Lower lobe of right lung (tissue), 2 donors: ENCODE data around the gene FGF21. TPM values are rescaled to one million over a fixed set of nuclear protein-coding genes. Genes with fewer than 3 reads are reported as not detected.

Experiments
- ATAC-seq, 2 donors: fragments of 200-7000 bp; cut with Tn5 transposase; one replicate each; pipeline ENCODE4 v1.9.1; 2020 to 2022; ENCODE audit warnings: mild to moderate bottlenecking in 2 of 2, moderate library complexity in 2 of 2
- DNase-seq: peaks from one replicate; pipeline ENCODE4 v3.0.0-alpha.2; 2020
- H3K27ac ChIP-seq: fragments of 200-600 bp; one replicate; pipeline ENCODE4 v1.8.0; 2022
- H3K27me3 ChIP-seq: fragments of 200-600 bp; one replicate; pipeline ENCODE4 v1.8.0; 2022; ENCODE audit warnings: low read depth
- H3K36me3 ChIP-seq: fragments of 200-600 bp; one replicate; pipeline ENCODE4 v1.8.0; 2022; ENCODE audit warnings: mild to moderate bottlenecking
- H3K4me1 ChIP-seq: fragments of 200-600 bp; one replicate; pipeline ENCODE4 v1.8.0; 2022
- H3K4me3 ChIP-seq: fragments of 200-600 bp; one replicate; pipeline ENCODE4 v1.8.0; 2022; ENCODE audit warnings: mild to moderate bottlenecking
- H3K9me3 ChIP-seq: fragments of 200-600 bp; one replicate; pipeline ENCODE4 v1.8.0; 2022
- intact Hi-C: fragments of 100-400 bp; cut with DNase I; formaldehyde crosslinking; loops from one replicate; pipeline ENCODE4 v1.11.0; 2022
- total RNA-seq: library from RNA; stranded (reverse); fragmentation: NEBNext Ultra II Directional; extraction: Animal tissue kit (Norgen Biotek cat#: 25700); gene quantifications from one replicate; pipeline ENCODE4 v1.2.1, GENCODE V29; 2021
- TF ChIP-seq, protein P1 (sequence below): fragments of 200-600 bp; IDR thresholded peaks from one replicate; pipeline ENCODE4 v1.8.0; 2022; ENCODE audit warnings: antibody characterized with exemption, mild to moderate bottlenecking
- donor health status: DM: no; HTN: yes; CAD: no; lungs with severe emphysema.

Gene FGF21
- total RNA-seq, 1 donor from 2014 or later: not detected

DNA sequence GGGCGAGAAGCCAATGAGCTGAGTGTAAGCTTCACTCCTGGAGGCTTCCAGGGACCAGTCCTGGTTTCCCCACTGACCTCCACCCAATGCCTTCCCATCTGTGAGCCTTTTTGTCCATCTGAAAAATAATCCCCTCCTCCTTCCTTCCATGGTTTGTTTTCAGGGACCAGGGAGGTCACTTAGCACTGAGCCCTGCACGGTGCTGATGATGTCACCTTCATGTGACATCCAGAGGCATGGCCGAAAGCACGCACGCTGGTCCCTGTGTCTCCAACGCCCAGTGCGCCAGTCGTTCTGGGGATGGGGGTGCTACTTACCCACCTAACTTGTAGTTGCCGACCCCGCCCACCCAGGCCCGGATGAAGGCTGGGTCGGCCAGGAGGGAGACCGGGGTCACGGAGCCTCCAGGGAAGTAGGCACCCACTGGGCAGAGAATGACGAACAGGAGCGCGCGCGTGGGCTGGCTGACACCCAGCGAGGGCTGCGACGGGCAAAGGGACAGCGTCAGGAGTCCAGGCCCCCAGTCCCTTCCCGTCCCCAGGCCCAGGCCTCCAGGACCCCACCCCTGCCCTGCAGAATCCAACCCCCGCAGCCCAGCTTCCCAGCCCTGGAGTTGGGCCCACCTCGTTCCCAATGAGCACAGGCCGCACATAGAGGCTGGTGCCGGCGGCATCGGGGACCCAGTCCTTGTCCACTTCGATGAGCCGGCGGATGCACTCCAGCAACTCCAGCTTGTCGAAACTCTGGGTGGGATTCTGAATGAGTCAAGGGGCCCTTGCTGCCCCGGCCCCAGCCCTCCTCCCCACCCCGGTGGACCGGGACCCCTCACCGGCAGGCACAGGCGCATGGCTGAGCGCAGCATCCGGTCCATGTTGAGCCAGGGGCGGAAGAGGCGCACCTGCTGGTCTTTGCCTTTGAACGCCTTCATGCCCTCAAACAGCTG lies 44.3 kb downstream of the FGF21 start:
- no peak for ATAC-seq
- no peak overlapping the region for H3K27ac ChIP-seq
- H3K4me3 ChIP-seq: no peak overlapping the region
- H3K9me3 ChIP-seq: no peaks in the 10 kb centered on the region
- peaks cover 17% of the 10 kb centered on the region for H3K4me1 ChIP-seq
- no peaks in the 10 kb centered on the region for H3K27me3 ChIP-seq
- H3K36me3 ChIP-seq: peaks cover 15% of the 10 kb centered on the region
- no peak for DNase-seq
- intact Hi-C loops: no loop called here
- TF ChIP-seq, protein P1, sequence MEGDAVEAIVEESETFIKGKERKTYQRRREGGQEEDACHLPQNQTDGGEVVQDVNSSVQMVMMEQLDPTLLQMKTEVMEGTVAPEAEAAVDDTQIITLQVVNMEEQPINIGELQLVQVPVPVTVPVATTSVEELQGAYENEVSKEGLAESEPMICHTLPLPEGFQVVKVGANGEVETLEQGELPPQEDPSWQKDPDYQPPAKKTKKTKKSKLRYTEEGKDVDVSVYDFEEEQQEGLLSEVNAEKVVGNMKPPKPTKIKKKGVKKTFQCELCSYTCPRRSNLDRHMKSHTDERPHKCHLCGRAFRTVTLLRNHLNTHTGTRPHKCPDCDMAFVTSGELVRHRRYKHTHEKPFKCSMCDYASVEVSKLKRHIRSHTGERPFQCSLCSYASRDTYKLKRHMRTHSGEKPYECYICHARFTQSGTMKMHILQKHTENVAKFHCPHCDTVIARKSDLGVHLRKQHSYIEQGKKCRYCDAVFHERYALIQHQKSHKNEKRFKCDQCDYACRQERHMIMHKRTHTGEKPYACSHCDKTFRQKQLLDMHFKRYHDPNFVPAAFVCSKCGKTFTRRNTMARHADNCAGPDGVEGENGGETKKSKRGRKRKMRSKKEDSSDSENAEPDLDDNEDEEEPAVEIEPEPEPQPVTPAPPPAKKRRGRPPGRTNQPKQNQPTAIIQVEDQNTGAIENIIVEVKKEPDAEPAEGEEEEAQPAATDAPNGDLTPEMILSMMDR: no peak

DNA sequence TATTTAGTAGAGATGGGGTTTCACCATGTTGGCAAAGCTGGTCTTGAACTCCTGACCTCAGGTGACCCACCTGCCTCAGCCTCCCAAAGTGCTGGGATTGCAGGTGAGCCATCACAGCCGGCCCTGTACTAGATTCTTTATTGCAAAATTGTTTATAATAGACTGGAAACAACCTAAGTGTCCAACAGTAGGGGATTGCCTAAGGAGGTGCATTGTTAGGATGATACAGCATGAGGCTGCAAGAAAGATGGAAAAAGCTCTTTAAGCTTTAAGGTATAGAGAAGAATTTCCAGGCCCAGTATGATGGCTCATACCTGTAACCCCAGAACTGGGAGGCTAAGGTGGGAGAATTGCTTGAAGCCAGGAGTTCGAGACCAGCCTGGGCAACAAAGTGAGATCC lies 47.3 kb downstream of the FGF21 start:
- Histone ChIP-seq H3K9me3 (no peaks in the 10 kb centered on the region), H3K4me1 (no peaks in the 10 kb centered on the region), H3K27me3 (no peaks in the 10 kb centered on the region), H3K27ac (no peak overlapping the region), H3K36me3 (peaks cover 25% of the 10 kb centered on the region), H3K4me3 (no peak overlapping the region)
- TF ChIP-seq, protein P1: no peak
- no peak for ATAC-seq
- DNase-seq: no peak
- intact Hi-C loops: no loop called here

DNA sequence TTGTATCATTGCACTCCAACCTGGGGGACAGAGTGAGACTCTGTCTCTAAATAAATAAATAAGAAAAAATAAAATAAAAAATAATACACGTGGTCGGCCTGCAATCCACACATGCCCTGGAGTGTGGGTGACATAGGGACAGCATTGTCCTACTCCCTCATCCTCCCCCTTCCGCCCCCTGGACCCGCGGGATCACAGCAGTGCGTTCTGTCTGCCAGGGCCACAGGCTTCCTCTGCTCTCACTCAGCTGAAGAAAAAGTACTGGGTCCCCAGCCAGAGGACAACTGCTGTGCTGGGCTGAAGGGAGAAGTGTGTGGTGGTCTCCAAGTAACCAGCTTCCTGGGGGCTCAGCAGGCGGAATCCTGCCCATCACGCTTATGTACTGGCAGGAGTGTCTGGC lies 49.2 kb downstream of the FGF21 start:
- no peak for ATAC-seq

DNA sequence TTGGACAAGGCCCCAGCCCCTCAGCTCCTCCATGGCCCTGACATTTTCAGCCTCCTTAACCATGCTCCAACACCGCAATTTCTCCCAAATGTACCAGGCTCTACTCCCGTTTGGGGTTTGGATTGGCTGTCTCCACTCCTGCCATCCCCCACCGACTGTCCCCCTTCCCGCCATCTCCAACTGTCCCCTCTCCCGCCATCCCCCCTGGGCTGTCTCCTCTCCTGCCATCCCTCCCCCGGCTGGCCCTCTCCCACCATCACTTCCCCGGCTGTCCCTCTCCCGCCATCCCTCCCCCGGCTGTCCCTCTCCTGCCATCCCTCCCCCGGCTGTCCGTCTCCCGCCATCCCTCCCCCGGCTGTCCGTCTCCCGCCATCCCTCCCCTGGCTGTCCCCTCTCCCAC lies 50.1 kb downstream of the FGF21 start:
- no peak for ATAC-seq
- Histone ChIP-seq H3K27ac (no peak overlapping the region), H3K9me3 (no peaks in the 10 kb centered on the region), H3K36me3 (peaks cover 12% of the 10 kb centered on the region), H3K27me3 (no peaks in the 10 kb centered on the region), H3K4me1 (peaks cover 10% of the 10 kb centered on the region), H3K4me3 (no peak overlapping the region)
- TF ChIP-seq, protein P1: no peak
- intact Hi-C loops: no loop called here
- no peak for DNase-seq

More for the DNA sequence above, 49.2 kb downstream of the FGF21 start:
- Histone ChIP-seq H3K27me3 (no peaks in the 10 kb centered on the region), H3K9me3 (no peaks in the 10 kb centered on the region), H3K36me3 (peaks cover 18% of the 10 kb centered on the region), H3K4me1 (peaks cover under 1% of the 10 kb centered on the region), H3K4me3 (no peak overlapping the region), H3K27ac (no peak overlapping the region)
- intact Hi-C loops: no loop called here
- no peak for DNase-seq
- TF ChIP-seq, protein P1: no peak

DNA sequence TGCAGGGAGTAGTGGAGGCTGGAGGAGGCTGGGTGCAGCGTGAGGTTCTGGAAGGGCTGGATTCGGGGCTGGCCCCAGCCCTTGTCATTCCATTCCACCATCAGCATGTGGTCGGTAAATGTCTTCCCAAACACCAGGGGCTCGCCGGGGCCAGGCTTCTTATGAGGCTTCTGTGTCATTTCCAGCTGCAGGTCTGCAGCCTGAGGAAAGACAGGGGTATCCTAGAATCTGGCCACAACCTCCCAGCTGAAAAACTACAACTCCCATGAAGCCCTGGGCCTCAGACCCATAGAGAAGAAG lies 51.1 kb downstream of the FGF21 start:
- Histone ChIP-seq H3K4me3 (no peak overlapping the region), H3K27ac (no peak overlapping the region), H3K4me1 (peaks cover 13% of the 10 kb centered on the region), H3K9me3 (no peaks in the 10 kb centered on the region), H3K27me3 (no peaks in the 10 kb centered on the region), H3K36me3 (peaks cover 12% of the 10 kb centered on the region)
- intact Hi-C loops: no loop called here
- no peak for ATAC-seq
- TF ChIP-seq, protein P1: no peak
- DNase-seq: no peak
